HG02798 (cell line): ENCODE data around the gene OR4F3.
"Not testable (repeated sequence)": the region's sequence is repeated elsewhere in the genome, so short reads cannot be mapped to it uniquely, and the experiment has no call there.

Source experiments
- ATAC-seq: cut with Tn5 transposase; IDR thresholded peaks from one replicate; pipeline ENCODE4 v1.9.1; 2021; ENCODE audit warnings: mild to moderate bottlenecking; ENCODE audit not compliant: unreplicated experiment, poor library complexity

Gene OR4F3

GRCh38 chr5:181366968-181367367 lies at the start of gene OR4F3:
Gene OR4F3, plus strand, starts transcription at chr5:181367268.
- ATAC-seq = not testable (repeated sequence)
